Spleen (tissue), 7 donors: ENCODE measurements around the gene EPHA2.

Experiments used
- POLR2A ChIP-seq, 3 donors: fragments of 450-650 bp; IDR thresholded peaks; one replicate each; pipeline ENCODE4 v1.5.1; 2017; ENCODE audit warnings: antibody characterized with exemption in 3 of 3, mild to moderate bottlenecking in 1 of 3
- TF ChIP-seq, protein P1 (sequence below), 11 experiments: fragments of 200-600 bp in 7 of 11; fragments of 450-650 bp in 4 of 11; sonication (generic) in 4 of 11; IDR thresholded peaks in 8 of 11; conservative IDR thresholded peaks in 3 of 11; 1 replicate in 7 of 11; 2 replicates in 4 of 11; pipeline versions ENCODE4 v1.4.0 to v1.8.0; 2016 to 2021; ENCODE audit warnings: antibody characterized with exemption in 11 of 11, inconsistent platforms in 4 of 11, mild to moderate bottlenecking in 1 of 11
- donor health status: DM: no; HTN: no; CAD: no; lungs with moderate emphysema.
- donor health status: DM: no; HTN: no; CAD: no.
- donor health status: DM: no; HTN: no; CAD: no.

- TF ChIP-seq, protein P1, sequence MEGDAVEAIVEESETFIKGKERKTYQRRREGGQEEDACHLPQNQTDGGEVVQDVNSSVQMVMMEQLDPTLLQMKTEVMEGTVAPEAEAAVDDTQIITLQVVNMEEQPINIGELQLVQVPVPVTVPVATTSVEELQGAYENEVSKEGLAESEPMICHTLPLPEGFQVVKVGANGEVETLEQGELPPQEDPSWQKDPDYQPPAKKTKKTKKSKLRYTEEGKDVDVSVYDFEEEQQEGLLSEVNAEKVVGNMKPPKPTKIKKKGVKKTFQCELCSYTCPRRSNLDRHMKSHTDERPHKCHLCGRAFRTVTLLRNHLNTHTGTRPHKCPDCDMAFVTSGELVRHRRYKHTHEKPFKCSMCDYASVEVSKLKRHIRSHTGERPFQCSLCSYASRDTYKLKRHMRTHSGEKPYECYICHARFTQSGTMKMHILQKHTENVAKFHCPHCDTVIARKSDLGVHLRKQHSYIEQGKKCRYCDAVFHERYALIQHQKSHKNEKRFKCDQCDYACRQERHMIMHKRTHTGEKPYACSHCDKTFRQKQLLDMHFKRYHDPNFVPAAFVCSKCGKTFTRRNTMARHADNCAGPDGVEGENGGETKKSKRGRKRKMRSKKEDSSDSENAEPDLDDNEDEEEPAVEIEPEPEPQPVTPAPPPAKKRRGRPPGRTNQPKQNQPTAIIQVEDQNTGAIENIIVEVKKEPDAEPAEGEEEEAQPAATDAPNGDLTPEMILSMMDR (IDR thresholded peaks at IDR 0.05 in 8 of 11, conservative IDR thresholded peaks at IDR 0.05 in 3 of 11) = no peak
- TF ChIP-seq POLR2A (IDR thresholded peaks at IDR 0.05) = no peak
These were observed 48.3 kb upstream of the EPHA2 start for GRCh38 chr1:16204216-16204615.
